Measurements from ENCODE around the gene CD274. TPM values are rescaled to one million over a fixed set of nuclear protein-coding genes. Genes with fewer than 3 reads are reported as not detected.

CD274 gene
- polyA plus RNA-seq, 1 donor from 2014 or later, result 0.16 TPM

DNA sequence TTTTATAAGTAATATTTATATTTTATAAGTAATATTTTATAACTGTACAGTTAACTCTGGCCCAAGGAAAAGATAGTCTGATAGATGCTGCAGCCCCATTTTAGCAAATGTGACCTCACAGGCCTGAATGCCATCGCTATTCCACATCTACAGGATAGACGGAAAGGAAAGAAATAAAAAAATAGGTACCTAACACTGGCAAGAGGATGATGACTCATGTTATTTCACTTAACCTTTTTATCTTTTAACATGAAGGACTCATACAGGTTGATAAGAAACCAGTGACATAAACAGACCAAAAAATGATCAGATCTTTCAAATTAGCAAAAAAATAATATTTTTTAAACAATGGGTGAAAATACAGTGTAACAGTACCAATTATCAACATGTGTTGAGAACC, 2.7 kb downstream of the CD274 start:
- Histone ChIP-seq H3K27me3 (ENCODE audit: insufficient read depth, low read depth, low read length) (no peaks in the 10 kb centered on the region), H3K27ac (ENCODE audit: low read length) (no peak overlapping the region), H3K9ac (ENCODE audit: low read length) (no peak overlapping the region), H3K4me2 (ENCODE audit: low read length) (no peak overlapping the region), H3F3A (ENCODE audit: insufficient read depth, low read length, poor library complexity, severe bottlenecking) (no peaks in the 10 kb centered on the region), H3K79me2 (replicated peaks; ENCODE audit: insufficient read depth, low read length) (no peaks in the 10 kb centered on the region), H3K9me2 (ENCODE audit: insufficient read depth, low read length) (no peaks in the 10 kb centered on the region), H4K20me1 (ENCODE audit: insufficient read depth) (no peaks in the 10 kb centered on the region), H3K36me3 (ENCODE audit: insufficient read depth, low read length) (no peaks in the 10 kb centered on the region), H2AFZ (ENCODE audit: low read depth, low read length) (no peak overlapping the region), H3K4me3 (ENCODE audit: low read length) (no peak overlapping the region), H3K9me3 (ENCODE audit: low read length) (no peaks in the 10 kb centered on the region)
- TF ChIP-seq EZH2 (IDR thresholded peaks at IDR 0.05; ENCODE audit: borderline replicate concordance, insufficient read depth, low read length, poor library complexity, severe bottlenecking), result no peak
- TF ChIP-seq SMC3 (conservative IDR thresholded peaks at IDR 0.05; ENCODE audit: poor library complexity), result no peak
- no peak for TF ChIP-seq POLR2AphosphoS5 (IDR thresholded peaks at IDR 0.05)
- no peak for TF ChIP-seq TAF1 (IDR thresholded peaks at IDR 0.05; ENCODE audit: low read depth)
- no peak for TF ChIP-seq RAD21 (conservative IDR thresholded peaks at IDR 0.05)
- TF ChIP-seq, protein P1, sequence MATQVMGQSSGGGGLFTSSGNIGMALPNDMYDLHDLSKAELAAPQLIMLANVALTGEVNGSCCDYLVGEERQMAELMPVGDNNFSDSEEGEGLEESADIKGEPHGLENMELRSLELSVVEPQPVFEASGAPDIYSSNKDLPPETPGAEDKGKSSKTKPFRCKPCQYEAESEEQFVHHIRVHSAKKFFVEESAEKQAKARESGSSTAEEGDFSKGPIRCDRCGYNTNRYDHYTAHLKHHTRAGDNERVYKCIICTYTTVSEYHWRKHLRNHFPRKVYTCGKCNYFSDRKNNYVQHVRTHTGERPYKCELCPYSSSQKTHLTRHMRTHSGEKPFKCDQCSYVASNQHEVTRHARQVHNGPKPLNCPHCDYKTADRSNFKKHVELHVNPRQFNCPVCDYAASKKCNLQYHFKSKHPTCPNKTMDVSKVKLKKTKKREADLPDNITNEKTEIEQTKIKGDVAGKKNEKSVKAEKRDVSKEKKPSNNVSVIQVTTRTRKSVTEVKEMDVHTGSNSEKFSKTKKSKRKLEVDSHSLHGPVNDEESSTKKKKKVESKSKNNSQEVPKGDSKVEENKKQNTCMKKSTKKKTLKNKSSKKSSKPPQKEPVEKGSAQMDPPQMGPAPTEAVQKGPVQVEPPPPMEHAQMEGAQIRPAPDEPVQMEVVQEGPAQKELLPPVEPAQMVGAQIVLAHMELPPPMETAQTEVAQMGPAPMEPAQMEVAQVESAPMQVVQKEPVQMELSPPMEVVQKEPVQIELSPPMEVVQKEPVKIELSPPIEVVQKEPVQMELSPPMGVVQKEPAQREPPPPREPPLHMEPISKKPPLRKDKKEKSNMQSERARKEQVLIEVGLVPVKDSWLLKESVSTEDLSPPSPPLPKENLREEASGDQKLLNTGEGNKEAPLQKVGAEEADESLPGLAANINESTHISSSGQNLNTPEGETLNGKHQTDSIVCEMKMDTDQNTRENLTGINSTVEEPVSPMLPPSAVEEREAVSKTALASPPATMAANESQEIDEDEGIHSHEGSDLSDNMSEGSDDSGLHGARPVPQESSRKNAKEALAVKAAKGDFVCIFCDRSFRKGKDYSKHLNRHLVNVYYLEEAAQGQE (IDR thresholded peaks at IDR 0.05; ENCODE audit: borderline replicate concordance), result no peak
- TF ChIP-seq MXI1 (conservative IDR thresholded peaks at IDR 0.05; ENCODE audit: poor library complexity, severe bottlenecking), result no peak
- TF ChIP-seq EP300 (conservative IDR thresholded peaks at IDR 0.05; ENCODE audit: poor library complexity, severe bottlenecking), result no peak

DNA sequence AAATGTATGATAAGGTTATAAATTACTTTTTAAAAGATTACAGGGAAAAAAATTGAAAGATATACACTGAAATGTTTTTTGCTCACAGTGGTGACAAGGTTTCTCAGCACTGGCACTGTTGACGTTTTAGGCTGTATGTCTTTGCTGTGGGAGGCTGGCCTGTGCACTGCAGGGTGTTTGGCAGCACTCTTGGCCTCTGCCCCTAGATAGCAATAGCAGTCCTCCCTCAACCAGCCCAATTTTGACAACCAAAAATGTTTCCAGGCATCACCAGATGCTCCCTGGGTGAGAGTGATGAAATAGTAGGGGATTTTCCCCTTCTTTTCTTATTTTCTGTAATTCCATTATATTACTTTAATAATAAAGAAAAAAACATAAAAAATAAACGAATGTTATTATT, 3.3 kb downstream of the CD274 start:
- Histone ChIP-seq H4K20me1 (ENCODE audit: insufficient read depth) (no peaks in the 10 kb centered on the region), H3K27me3 (ENCODE audit: insufficient read depth, low read depth, low read length) (no peaks in the 10 kb centered on the region), H3F3A (ENCODE audit: insufficient read depth, low read length, poor library complexity, severe bottlenecking) (no peaks in the 10 kb centered on the region), H3K9ac (ENCODE audit: low read length) (no peak overlapping the region), H3K36me3 (ENCODE audit: insufficient read depth, low read length) (no peaks in the 10 kb centered on the region), H3K27ac (ENCODE audit: low read length) (no peak overlapping the region), H3K79me2 (replicated peaks; ENCODE audit: insufficient read depth, low read length) (no peaks in the 10 kb centered on the region), H3K4me2 (ENCODE audit: low read length) (no peak overlapping the region), H3K9me3 (ENCODE audit: low read length) (no peaks in the 10 kb centered on the region), H2AFZ (ENCODE audit: low read depth, low read length) (no peak overlapping the region), H3K9me2 (ENCODE audit: insufficient read depth, low read length) (no peaks in the 10 kb centered on the region), H3K4me3 (ENCODE audit: low read length) (no peak overlapping the region)
- TF ChIP-seq TAF1 (IDR thresholded peaks at IDR 0.05; ENCODE audit: low read depth) (no peak), RAD21 (conservative IDR thresholded peaks at IDR 0.05) (no peak), SMC3 (conservative IDR thresholded peaks at IDR 0.05; ENCODE audit: poor library complexity) (no peak), MXI1 (conservative IDR thresholded peaks at IDR 0.05; ENCODE audit: poor library complexity, severe bottlenecking) (no peak)
- TF ChIP-seq, protein P1 (IDR thresholded peaks at IDR 0.05; ENCODE audit: borderline replicate concordance), result no peak

Data from neural cell (in vitro differentiated cells).